ENCODE data around the gene MEX3D.

GRCh38 chr19:1570836-1571235 lies 2.7 kb upstream of the MEX3D start:
- TF ChIP-seq CTCF (IDR thresholded peaks at IDR 0.05 in 4 of 5, conservative IDR thresholded peaks at IDR 0.05 in 1 of 5) (no peak), POLR2A (IDR thresholded peaks at IDR 0.05) (no peak)
